Type B pancreatic cell (in vitro differentiated cells): Measurements from ENCODE around the gene SMG9. TPM values are rescaled to one million over a fixed set of nuclear protein-coding genes. Genes with fewer than 3 reads are reported as not detected.

Experiments used
- DNase-seq: peaks from one replicate; pipeline ENCODE4 v3.0.0; 2021; ENCODE audit warnings: mixed read lengths; ENCODE audit not compliant: unreplicated experiment; ENCODE audit errors: extremely low spot score
- H3K27ac Mint-ChIP-seq: 2 replicates; pipeline ENCODE4 v1.8.0; 2021; ENCODE audit warnings: mild to moderate bottlenecking, mixed read lengths
- H3K27me3 Mint-ChIP-seq: 2 replicates; pipeline ENCODE4 v1.8.0; 2021; ENCODE audit warnings: mixed read lengths
- H3K36me3 Mint-ChIP-seq: 2 replicates; pipeline ENCODE4 v1.8.0; 2021; ENCODE audit warnings: mixed read lengths
- H3K4me1 Mint-ChIP-seq: one replicate; pipeline ENCODE4 v1.8.0; 2021; ENCODE audit warnings: mixed read lengths; ENCODE audit not compliant: unreplicated experiment
- H3K4me3 Mint-ChIP-seq: 2 replicates; pipeline ENCODE4 v1.8.0; 2021; ENCODE audit warnings: mild to moderate bottlenecking, mixed read lengths
- H3K9me3 Mint-ChIP-seq: 2 replicates; pipeline ENCODE4 v1.8.0; 2021; ENCODE audit warnings: mixed read lengths
- long read RNA-seq: library from polyadenylated mRNA; unstranded; transcript quantifications from one replicate; pipeline ENCODE4 v2.0.0, GENCODE V29; 2020
- total RNA-seq: library from RNA; stranded (reverse); gene quantifications from 2 replicates; pipeline ENCODE4 v1.2.1, GENCODE V29; 2021; ENCODE audit warnings: low replicate concordance
- TF ChIP-seq, protein P1 (sequence below): fragments of 200-600 bp; sonication (generic); conservative IDR thresholded peaks from 2 replicates; pipeline ENCODE4 v1.5.0; 2021; ENCODE audit warnings: antibody characterized with exemption, mild to moderate bottlenecking

The SMG9 gene, protein sequence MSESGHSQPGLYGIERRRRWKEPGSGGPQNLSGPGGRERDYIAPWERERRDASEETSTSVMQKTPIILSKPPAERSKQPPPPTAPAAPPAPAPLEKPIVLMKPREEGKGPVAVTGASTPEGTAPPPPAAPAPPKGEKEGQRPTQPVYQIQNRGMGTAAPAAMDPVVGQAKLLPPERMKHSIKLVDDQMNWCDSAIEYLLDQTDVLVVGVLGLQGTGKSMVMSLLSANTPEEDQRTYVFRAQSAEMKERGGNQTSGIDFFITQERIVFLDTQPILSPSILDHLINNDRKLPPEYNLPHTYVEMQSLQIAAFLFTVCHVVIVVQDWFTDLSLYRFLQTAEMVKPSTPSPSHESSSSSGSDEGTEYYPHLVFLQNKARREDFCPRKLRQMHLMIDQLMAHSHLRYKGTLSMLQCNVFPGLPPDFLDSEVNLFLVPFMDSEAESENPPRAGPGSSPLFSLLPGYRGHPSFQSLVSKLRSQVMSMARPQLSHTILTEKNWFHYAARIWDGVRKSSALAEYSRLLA
- 44.5 and 64.9 TPM in 2 replicates for total RNA-seq
- long read RNA-seq, partial matches to known transcripts: 6 of 8 reads
- long read RNA-seq, other reads (novel, unspliced or antisense): 2 of 8 reads

DNA sequence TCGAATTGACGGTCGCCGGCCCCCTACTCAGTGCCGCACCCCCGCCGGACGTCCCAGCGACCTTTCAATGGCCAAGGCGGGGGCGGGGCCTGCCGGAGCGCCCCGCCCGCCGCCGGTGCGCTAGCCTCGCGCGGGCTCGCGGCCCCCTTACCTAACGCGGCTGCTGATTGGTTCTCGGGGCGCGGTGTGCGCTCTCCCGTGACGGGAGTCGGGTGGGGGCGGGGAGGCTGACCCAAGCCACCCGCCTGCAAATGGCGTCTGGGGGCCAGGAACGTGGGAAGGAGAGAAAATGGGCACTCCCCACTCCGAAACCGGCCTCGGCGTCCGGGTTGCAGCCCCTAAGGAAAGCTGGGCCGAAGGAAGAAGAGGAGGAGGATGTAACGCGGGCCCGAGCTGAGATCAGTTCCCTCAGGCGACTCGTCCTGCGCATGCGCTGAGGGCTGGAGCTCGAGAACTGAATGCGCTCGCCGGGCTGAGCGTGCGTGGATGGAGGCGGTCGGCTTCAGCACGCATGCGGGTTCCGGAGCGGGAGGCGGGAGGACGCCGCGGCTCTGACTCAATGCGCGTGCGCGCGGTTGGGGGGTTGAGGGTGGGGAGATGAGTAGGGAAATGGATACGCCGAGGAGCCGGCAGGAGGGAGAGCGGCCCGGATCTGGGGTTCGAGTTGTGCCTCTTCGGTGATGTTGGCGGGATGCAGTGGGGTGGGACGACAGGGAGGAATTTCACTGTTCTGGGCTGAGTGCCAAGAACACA, at the start of gene SMG9:
SMG9 (minus strand) TSS at position 460 of the 753 bp plus-strand sequence. CDS start 4,221 bp downstream, outside the sequence.
- peak within 1 kb of the TSS; percentile 100 for H3K27ac Mint-ChIP-seq
- DNase-seq: peak; percentile 100
- peaks cover 48% of the 10 kb centered on the region for H3K4me1 Mint-ChIP-seq
- H3K4me3 Mint-ChIP-seq: peak within 1 kb of the TSS; percentile 99
- no peaks in the 10 kb centered on the region for H3K27me3 Mint-ChIP-seq
- TF ChIP-seq, protein P1, sequence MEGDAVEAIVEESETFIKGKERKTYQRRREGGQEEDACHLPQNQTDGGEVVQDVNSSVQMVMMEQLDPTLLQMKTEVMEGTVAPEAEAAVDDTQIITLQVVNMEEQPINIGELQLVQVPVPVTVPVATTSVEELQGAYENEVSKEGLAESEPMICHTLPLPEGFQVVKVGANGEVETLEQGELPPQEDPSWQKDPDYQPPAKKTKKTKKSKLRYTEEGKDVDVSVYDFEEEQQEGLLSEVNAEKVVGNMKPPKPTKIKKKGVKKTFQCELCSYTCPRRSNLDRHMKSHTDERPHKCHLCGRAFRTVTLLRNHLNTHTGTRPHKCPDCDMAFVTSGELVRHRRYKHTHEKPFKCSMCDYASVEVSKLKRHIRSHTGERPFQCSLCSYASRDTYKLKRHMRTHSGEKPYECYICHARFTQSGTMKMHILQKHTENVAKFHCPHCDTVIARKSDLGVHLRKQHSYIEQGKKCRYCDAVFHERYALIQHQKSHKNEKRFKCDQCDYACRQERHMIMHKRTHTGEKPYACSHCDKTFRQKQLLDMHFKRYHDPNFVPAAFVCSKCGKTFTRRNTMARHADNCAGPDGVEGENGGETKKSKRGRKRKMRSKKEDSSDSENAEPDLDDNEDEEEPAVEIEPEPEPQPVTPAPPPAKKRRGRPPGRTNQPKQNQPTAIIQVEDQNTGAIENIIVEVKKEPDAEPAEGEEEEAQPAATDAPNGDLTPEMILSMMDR: no peak
- peaks cover 17% of the 10 kb centered on the region for H3K36me3 Mint-ChIP-seq
- no peaks in the 10 kb centered on the region for H3K9me3 Mint-ChIP-seq

DNA sequence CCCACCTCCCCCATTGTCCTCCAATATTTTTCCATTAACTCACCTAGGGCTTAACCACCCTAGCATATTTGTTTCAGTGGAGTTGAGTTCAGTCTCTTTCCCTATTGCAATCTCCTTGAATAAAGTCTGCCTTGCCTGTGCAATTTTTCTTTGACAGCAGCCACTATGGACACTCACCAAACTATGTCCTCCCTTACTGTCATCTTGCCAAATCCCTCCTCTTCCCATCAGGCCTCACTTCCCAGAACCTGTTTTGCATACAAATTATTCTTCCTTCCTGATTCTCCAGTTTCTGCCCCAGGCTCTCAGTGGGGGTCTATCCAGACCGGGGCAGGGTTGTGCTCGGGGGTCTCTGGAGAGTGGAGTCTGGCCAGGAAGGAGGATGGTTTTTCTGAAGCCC, 49.7 kb upstream of the SMG9 start:
- Mint-ChIP-seq H3K9me3 (no peaks in the 10 kb centered on the region), H3K27me3 (peaks cover 29% of the 10 kb centered on the region), H3K36me3 (no peaks in the 10 kb centered on the region), H3K27ac (no peak overlapping the region), H3K4me3 (no peak overlapping the region), H3K4me1 (peaks cover 5% of the 10 kb centered on the region)
- DNase-seq: no peak
- TF ChIP-seq, protein P1: no peak

DNA sequence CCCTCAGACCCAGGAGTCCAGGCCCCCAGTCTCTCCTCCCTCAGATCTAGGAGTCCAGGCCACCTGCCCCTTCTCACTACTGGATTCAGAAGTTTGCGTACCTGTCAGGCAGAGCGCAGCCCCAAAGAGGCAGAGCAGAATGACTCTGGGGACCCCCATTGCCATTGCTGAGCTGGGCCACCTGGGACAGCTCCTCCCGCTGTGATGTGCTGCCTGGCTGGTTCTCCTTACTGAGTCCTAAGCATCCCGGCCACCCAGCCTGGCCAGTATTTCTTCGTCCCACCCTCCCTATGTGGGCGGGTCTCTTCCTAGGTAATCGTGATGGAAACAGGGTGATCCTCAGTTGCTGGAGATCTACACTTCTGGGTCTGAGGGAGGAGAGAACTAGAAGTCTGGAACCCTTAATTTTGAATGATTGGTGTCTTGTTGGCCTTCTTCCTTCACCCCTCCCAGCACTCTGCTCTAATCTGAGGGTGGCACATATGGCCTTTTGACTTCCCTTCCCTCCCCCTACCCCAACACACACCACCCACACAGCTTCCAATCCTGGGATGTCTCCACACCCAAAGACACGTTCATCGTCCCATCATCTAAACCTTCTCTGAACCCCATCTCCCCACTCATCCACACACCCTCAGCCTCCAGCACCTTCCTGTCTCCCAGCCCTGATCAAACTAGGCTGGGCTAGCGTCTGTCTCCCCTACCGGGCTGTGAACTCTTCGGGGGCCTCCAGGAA, 47.6 kb upstream of the SMG9 start, which contains the start of gene LYPD5:
LYPD5 (minus strand) TSS at position 232 of the 736 bp plus-strand sequence; CDS start at position 165, 67 bp downstream.
- Mint-ChIP-seq H3K4me3 (no peak within 1 kb of the TSS), H3K36me3 (no peaks in the 10 kb centered on the region), H3K9me3 (no peaks in the 10 kb centered on the region), H3K27ac (peak within 1 kb of the TSS; percentile 31), H3K4me1 (peaks cover 5% of the 10 kb centered on the region), H3K27me3 (peaks cover 43% of the 10 kb centered on the region)
- DNase-seq: no peak
- TF ChIP-seq, protein P1: no peak

DNA sequence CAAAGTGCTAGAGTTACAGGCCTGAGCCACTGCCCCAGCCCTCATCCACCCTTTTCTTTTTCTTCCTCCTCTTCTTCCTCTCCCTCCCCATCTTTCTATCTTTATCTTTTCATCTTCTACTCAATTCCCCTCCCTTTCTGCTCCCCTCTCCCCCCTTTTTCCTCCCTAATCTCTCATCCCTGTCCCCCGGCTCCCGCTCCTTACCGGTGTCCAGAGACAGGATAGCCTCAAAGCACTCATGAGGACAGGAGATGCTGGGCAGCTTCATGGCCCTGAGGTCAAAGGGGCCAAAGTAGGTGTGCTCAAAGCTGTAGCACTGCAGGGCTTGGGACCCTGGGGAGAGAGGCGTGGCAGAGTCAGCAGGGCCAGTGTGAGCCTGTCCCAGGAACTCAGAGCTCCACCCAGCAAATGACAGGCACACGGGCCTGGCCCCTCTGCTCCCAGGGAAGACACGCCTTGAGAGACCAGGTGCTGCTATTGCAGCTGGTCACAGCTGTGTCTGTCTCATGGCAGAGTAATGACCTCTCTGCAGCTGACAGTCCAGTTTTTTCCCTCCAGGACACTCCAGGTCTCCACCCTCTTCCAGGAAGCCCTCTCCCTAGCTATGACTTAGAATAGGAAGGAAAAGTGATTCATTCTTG, 44.9 kb upstream of the SMG9 start:
- H3K9me3 Mint-ChIP-seq: no peaks in the 10 kb centered on the region
- DNase-seq: no peak
- H3K36me3 Mint-ChIP-seq: no peaks in the 10 kb centered on the region
- H3K4me3 Mint-ChIP-seq: peak overlapping the region; percentile 84
- H3K4me1 Mint-ChIP-seq: peaks cover 5% of the 10 kb centered on the region
- TF ChIP-seq, protein P1: no peak
- peaks cover 57% of the 10 kb centered on the region for H3K27me3 Mint-ChIP-seq
- peak overlapping the region; percentile 24 for H3K27ac Mint-ChIP-seq
